Adrenal gland (tissue), 5 donors: ENCODE results near the gene ARPC4.
"Not testable (repeated sequence)": the region's sequence is repeated elsewhere in the genome, so short reads cannot be mapped to it uniquely, and the experiment has no call there.

Experiments used
- POLR2A ChIP-seq, 2 donors: fragments of 450-650 bp; IDR thresholded peaks; one replicate each; pipeline ENCODE4 v1.6.1; 2017; ENCODE audit warnings: antibody characterized with exemption in 2 of 2, mild to moderate bottlenecking in 2 of 2, moderate library complexity in 1 of 2
- TF ChIP-seq, protein P1 (sequence below), 6 experiments: fragments of 450-650 bp in 4 of 6; fragments of 200-600 bp in 2 of 6; sonication (generic) in 1 of 6; IDR thresholded peaks; 1 replicate in 5 of 6; 2 replicates in 1 of 6; pipeline versions ENCODE4 v1.5.1 to v1.8.0; 2016 to 2021; ENCODE audit warnings: antibody characterized with exemption in 6 of 6, mild to moderate bottlenecking in 2 of 6, moderate library complexity in 1 of 6
- donor health status: DM: no; HTN: no; CAD: no.

DNA sequence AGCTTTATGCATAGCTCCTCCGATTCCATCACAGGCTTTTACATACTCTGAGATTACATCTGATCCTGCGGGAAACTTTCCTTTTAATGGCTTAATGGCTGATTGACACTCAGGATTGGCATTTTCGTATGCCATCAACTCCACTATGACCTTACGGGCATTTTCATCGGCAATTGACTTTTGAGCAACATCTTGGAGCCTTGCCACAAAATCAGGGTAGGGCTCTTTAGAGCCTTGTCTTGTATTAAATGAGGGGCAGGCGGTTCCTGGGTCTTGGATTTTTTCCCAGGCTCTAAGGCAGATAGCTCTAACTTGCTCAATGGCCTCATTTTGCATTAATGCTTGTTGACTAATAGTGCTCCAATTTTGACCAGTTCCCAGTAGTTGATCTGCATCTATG is 59.0 kb downstream of the ARPC4 start:
- TF ChIP-seq POLR2A (IDR thresholded peaks at IDR 0.05) = not testable (repeated sequence)
- TF ChIP-seq, protein P1, sequence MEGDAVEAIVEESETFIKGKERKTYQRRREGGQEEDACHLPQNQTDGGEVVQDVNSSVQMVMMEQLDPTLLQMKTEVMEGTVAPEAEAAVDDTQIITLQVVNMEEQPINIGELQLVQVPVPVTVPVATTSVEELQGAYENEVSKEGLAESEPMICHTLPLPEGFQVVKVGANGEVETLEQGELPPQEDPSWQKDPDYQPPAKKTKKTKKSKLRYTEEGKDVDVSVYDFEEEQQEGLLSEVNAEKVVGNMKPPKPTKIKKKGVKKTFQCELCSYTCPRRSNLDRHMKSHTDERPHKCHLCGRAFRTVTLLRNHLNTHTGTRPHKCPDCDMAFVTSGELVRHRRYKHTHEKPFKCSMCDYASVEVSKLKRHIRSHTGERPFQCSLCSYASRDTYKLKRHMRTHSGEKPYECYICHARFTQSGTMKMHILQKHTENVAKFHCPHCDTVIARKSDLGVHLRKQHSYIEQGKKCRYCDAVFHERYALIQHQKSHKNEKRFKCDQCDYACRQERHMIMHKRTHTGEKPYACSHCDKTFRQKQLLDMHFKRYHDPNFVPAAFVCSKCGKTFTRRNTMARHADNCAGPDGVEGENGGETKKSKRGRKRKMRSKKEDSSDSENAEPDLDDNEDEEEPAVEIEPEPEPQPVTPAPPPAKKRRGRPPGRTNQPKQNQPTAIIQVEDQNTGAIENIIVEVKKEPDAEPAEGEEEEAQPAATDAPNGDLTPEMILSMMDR (IDR thresholded peaks at IDR 0.05) = not testable (repeated sequence)
